ENCODE results near the gene ARID1B.

GRCh38 chr6:157047328-157047727 lies 270.1 kb downstream of the ARID1B start:
- TF ChIP-seq JUNB (IDR thresholded peaks at IDR 0.05): no peak
- TF ChIP-seq MEF2A (IDR thresholded peaks at IDR 0.05; ENCODE audit: insufficient read depth, low read depth, low read length): no peak
- TF ChIP-seq USF2 (IDR thresholded peaks at IDR 0.05; ENCODE audit: borderline replicate concordance, low read depth, low read length): no peak
- TF ChIP-seq CTCF (IDR thresholded peaks at IDR 0.05 in 2 of 3, conservative IDR thresholded peaks at IDR 0.05 in 1 of 3; ENCODE audit: control insufficient read depth in 2 of 3, extremely low read depth in 1 of 3, insufficient read depth in 1 of 3, low read depth in 3 of 3, low read length in 3 of 3): no peak
- TF ChIP-seq POLR2A (IDR thresholded peaks at IDR 0.05; ENCODE audit: low read depth, low read length): no peak
- TF ChIP-seq RELA (IDR thresholded peaks at IDR 0.05; ENCODE audit: borderline replicate concordance, partially characterized antibody): no peak
- no peak for TF ChIP-seq FOXM1 (IDR thresholded peaks at IDR 0.05; ENCODE audit: low read depth, low read length)
- TF ChIP-seq CHD2 (IDR thresholded peaks at IDR 0.05; ENCODE audit: borderline replicate concordance, low read depth, low read length): no peak
- no peak for TF ChIP-seq MYC (IDR thresholded peaks at IDR 0.05; ENCODE audit: insufficient read depth, insufficient read length, insufficient replicate concordance, low read length, severe bottlenecking)
- no peak for TF ChIP-seq CEBPB (IDR thresholded peaks at IDR 0.05; ENCODE audit: borderline replicate concordance in 1 of 2, low read depth in 2 of 2, low read length in 2 of 2)
- no peak for TF ChIP-seq ZBED1 (IDR thresholded peaks at IDR 0.05; ENCODE audit: borderline replicate concordance)

All from GM12878 (cell line).